BLaER1 treated with 17β-estradiol and CSF1 and Interleukin-3, amounts not matched to agents 10 nM and 100 nM (cell line): Measurements from ENCODE around the gene RHOU.

Source experiments
- H3K27ac ChIP-seq, 11 experiments: shearing (Covaris generic); formaldehyde crosslinking; 2 replicates each; pipeline ENCODE4 v1.8.1; 2022
- H3K27me3 ChIP-seq, 11 experiments: shearing (Covaris generic); formaldehyde crosslinking; 2 replicates each; pipeline ENCODE4 v1.8.1; 2022
- H3K36me3 ChIP-seq, 11 experiments: shearing (Covaris generic); formaldehyde crosslinking; 2 replicates each; pipeline ENCODE4 v1.8.1; 2022
- H3K4me1 ChIP-seq, 10 experiments: shearing (Covaris generic); formaldehyde crosslinking; 2 replicates each; pipeline ENCODE4 v1.8.1; 2022
- H3K4me2 ChIP-seq, 11 experiments: shearing (Covaris generic); formaldehyde crosslinking; 2 replicates each; pipeline ENCODE4 v1.8.1; 2022
- H3K4me3 ChIP-seq, 10 experiments: shearing (Covaris generic); formaldehyde crosslinking; 2 replicates each; pipeline ENCODE4 v1.8.1; 2022
- H3K9ac ChIP-seq, 11 experiments: shearing (Covaris generic); formaldehyde crosslinking; 2 replicates each; pipeline ENCODE4 v1.8.1; 2022
- H3K9me3 ChIP-seq, 11 experiments: shearing (Covaris generic); formaldehyde crosslinking; replicated peaks in 1 of 11; 2 replicates each; pipeline ENCODE4 v1.8.1; 2022
- H4K20me1 ChIP-seq, 11 experiments: shearing (Covaris generic); formaldehyde crosslinking; 2 replicates each; pipeline ENCODE4 v1.8.1; 2022
- Cebpa-rat ChIP-seq, 11 experiments: shearing (Covaris generic); IDR thresholded peaks; 2 replicates each; pipeline ENCODE4 v1.8.1; 2022

Gene RHOU

GRCh38 chr1:228743405-228743804, 8.1 kb downstream of the RHOU start:
- Histone ChIP-seq H3K9ac (no peak overlapping the region), H3K36me3 (peaks cover 0 to 86% (median 0%) of the 10 kb centered on the region in 11 experiments; a peak in 8 of 22 replicates), H3K27ac (no peak overlapping the region), H3K4me3 (no peak overlapping the region), H3K4me2 (no peak overlapping the region), H3K27me3 (peaks cover 0 to 4% (median 0%) of the 10 kb centered on the region in 11 experiments; a peak in 2 of 22 replicates), H3K9me3 (no peaks in the 10 kb centered on the region), H3K4me1 (peaks cover 0 to 38% (median 0%) of the 10 kb centered on the region in 10 experiments; a peak in 6 of 20 replicates), H4K20me1 (peaks cover 0 to 73% (median 0%) of the 10 kb centered on the region in 11 experiments; a peak in 5 of 22 replicates)
- no peak for TF ChIP-seq Cebpa-rat (IDR thresholded peaks at IDR 0.05)

- TF ChIP-seq Cebpa-rat (IDR thresholded peaks at IDR 0.05) = no peak
- peaks cover 0 to 28% (median 0%) of the 10 kb centered on the region in 10 experiments; a peak in 6 of 20 replicates for H3K4me1 ChIP-seq
- H3K9me3 ChIP-seq = no peaks in the 10 kb centered on the region
- no peak overlapping the region for H3K4me2 ChIP-seq
- 0 out of 22 replicates have a peak, but pooled peaks cover 0 to 3% (median 0%) of the 10 kb centered on the region in 11 experiments for H3K27me3 ChIP-seq
- H3K4me3 ChIP-seq = no peak overlapping the region
- peaks cover 0 to 76% (median 0%) of the 10 kb centered on the region in 11 experiments; a peak in 8 of 22 replicates for H3K36me3 ChIP-seq
- peaks cover 0 to 63% (median 0%) of the 10 kb centered on the region in 11 experiments; a peak in 5 of 22 replicates for H4K20me1 ChIP-seq
- no peak overlapping the region for H3K9ac ChIP-seq
- H3K27ac ChIP-seq = no peak overlapping the region
These were observed 9.1 kb downstream of the RHOU start for GRCh38 chr1:228744356-228744755.

GRCh38 chr1:228744918-228745317, 9.6 kb downstream of the RHOU start:
- no peaks in the 10 kb centered on the region for H3K27me3 ChIP-seq
- no peak overlapping the region for H3K27ac ChIP-seq
- no peaks in the 10 kb centered on the region for H3K9me3 ChIP-seq
- TF ChIP-seq Cebpa-rat (IDR thresholded peaks at IDR 0.05) = no peak
- H3K36me3 ChIP-seq = peaks cover 0 to 71% (median 0%) of the 10 kb centered on the region in 11 experiments; a peak in 8 of 22 replicates
- peaks cover 0 to 23% (median 0%) of the 10 kb centered on the region in 10 experiments; a peak in 6 of 20 replicates for H3K4me1 ChIP-seq
- no peak overlapping the region for H3K4me2 ChIP-seq
- no peak overlapping the region for H3K9ac ChIP-seq
- peaks cover 0 to 57% (median 0%) of the 10 kb centered on the region in 11 experiments; a peak in 5 of 22 replicates for H4K20me1 ChIP-seq
- no peak overlapping the region for H3K4me3 ChIP-seq

GRCh38 chr1:228745497-228745896, 10.2 kb downstream of the RHOU start:
- no peak for TF ChIP-seq Cebpa-rat (IDR thresholded peaks at IDR 0.05)
- H4K20me1 ChIP-seq = peaks cover 0 to 52% (median 0%) of the 10 kb centered on the region in 11 experiments; a peak in 5 of 22 replicates
- H3K36me3 ChIP-seq = peaks cover 0 to 68% (median 0%) of the 10 kb centered on the region in 11 experiments; a peak in 8 of 22 replicates
- H3K9ac ChIP-seq = no peak overlapping the region
- no peaks in the 10 kb centered on the region for H3K27me3 ChIP-seq
- H3K27ac ChIP-seq = no peak overlapping the region
- H3K9me3 ChIP-seq = no peaks in the 10 kb centered on the region
- no peak overlapping the region for H3K4me2 ChIP-seq
- no peak overlapping the region for H3K4me3 ChIP-seq
- H3K4me1 ChIP-seq = peaks cover 0 to 19% (median 0%) of the 10 kb centered on the region in 10 experiments; a peak in 5 of 20 replicates

GRCh38 chr1:228747301-228747935, 12.1 kb downstream of the RHOU start:
- Histone ChIP-seq H3K36me3 (peaks cover 0 to 50% (median 0%) of the 10 kb centered on the region in 11 experiments; a peak in 8 of 22 replicates), H4K20me1 (peaks cover 0 to 32% (median 0%) of the 10 kb centered on the region in 11 experiments; a peak in 3 of 22 replicates), H3K9ac (no peak overlapping the region), H3K4me2 (no peak overlapping the region), H3K4me3 (no peak overlapping the region), H3K27me3 (no peaks in the 10 kb centered on the region), H3K9me3 (no peaks in the 10 kb centered on the region), H3K27ac (no peak overlapping the region), H3K4me1 (peaks cover 15 to 28% (median 18%) of the 10 kb centered on the region in 10 experiments)
- no peak for TF ChIP-seq Cebpa-rat (IDR thresholded peaks at IDR 0.05)

GRCh38 chr1:228748029-228748428, 12.8 kb downstream of the RHOU start:
- no peak for TF ChIP-seq Cebpa-rat (IDR thresholded peaks at IDR 0.05)
- H3K27me3 ChIP-seq = no peaks in the 10 kb centered on the region
- peaks cover 0 to 44% (median 0%) of the 10 kb centered on the region in 11 experiments; a peak in 8 of 22 replicates for H3K36me3 ChIP-seq
- peaks cover 0 to 26% (median 0%) of the 10 kb centered on the region in 11 experiments; a peak in 3 of 22 replicates for H4K20me1 ChIP-seq
- no peak overlapping the region for H3K4me3 ChIP-seq
- peak overlapping the region in 2 of 11 experiments; percentile 6 to 7; a peak in 1 of 22 replicates for H3K4me2 ChIP-seq
- H3K4me1 ChIP-seq = peaks cover 15 to 34% (median 23%) of the 10 kb centered on the region in 10 experiments
- no peak overlapping the region for H3K27ac ChIP-seq
- no peak overlapping the region for H3K9ac ChIP-seq
- no peaks in the 10 kb centered on the region for H3K9me3 ChIP-seq

- Histone ChIP-seq H3K4me1 (peaks cover 15 to 38% (median 27%) of the 10 kb centered on the region in 10 experiments), H4K20me1 (peaks cover 0 to 22% (median 0%) of the 10 kb centered on the region in 11 experiments; a peak in 2 of 22 replicates), H3K27ac (no peak overlapping the region), H3K36me3 (peaks cover 0 to 39% (median 0%) of the 10 kb centered on the region in 11 experiments; a peak in 8 of 22 replicates), H3K4me3 (no peak overlapping the region), H3K27me3 (no peaks in the 10 kb centered on the region), H3K9me3 (no peaks in the 10 kb centered on the region), H3K9ac (no peak overlapping the region), H3K4me2 (peak overlapping the region in 2 of 11 experiments; percentile 6 to 7; a peak in 1 of 22 replicates)
- TF ChIP-seq Cebpa-rat (IDR thresholded peaks at IDR 0.05) = no peak
These were observed 13.2 kb downstream of the RHOU start for GRCh38 chr1:228748431-228748830.

- no peak overlapping the region for H3K9ac ChIP-seq
- H3K4me3 ChIP-seq = no peak overlapping the region
- no peak overlapping the region for H3K27ac ChIP-seq
- peaks cover 15 to 43% (median 32%) of the 10 kb centered on the region in 10 experiments for H3K4me1 ChIP-seq
- no peaks in the 10 kb centered on the region for H3K9me3 ChIP-seq
- no peak overlapping the region for H3K4me2 ChIP-seq
- no peak for TF ChIP-seq Cebpa-rat (IDR thresholded peaks at IDR 0.05)
- no peaks in the 10 kb centered on the region for H3K27me3 ChIP-seq
- H3K36me3 ChIP-seq = peaks cover 0 to 26% (median 0%) of the 10 kb centered on the region in 11 experiments; a peak in 6 of 22 replicates
- peaks cover 0 to 10% (median 0%) of the 10 kb centered on the region in 11 experiments; a peak in 2 of 22 replicates for H4K20me1 ChIP-seq
These were observed 14.5 kb downstream of the RHOU start for GRCh38 chr1:228749765-228750164.

- Histone ChIP-seq H3K4me2 (peak overlapping the region; percentile 31 to 79 (median 69); a peak in 21 of 22 replicates), H3K4me1 (peaks cover 15 to 43% (median 32%) of the 10 kb centered on the region in 10 experiments), H3K9me3 (no peaks in the 10 kb centered on the region), H3K9ac (no peak overlapping the region), H3K27ac (peak overlapping the region in 7 of 11 experiments; percentile 11 to 69 (median 53); a peak in 11 of 22 replicates), H3K27me3 (no peaks in the 10 kb centered on the region), H4K20me1 (no peaks in the 10 kb centered on the region; a peak in 1 of 22 replicates), H3K4me3 (no peak overlapping the region), H3K36me3 (peaks cover 0 to 15% (median 0%) of the 10 kb centered on the region in 11 experiments; a peak in 4 of 22 replicates)
- no peak for TF ChIP-seq Cebpa-rat (IDR thresholded peaks at IDR 0.05)
These were observed 15.6 kb downstream of the RHOU start for GRCh38 chr1:228750915-228751314.
